Glomerular endothelial cell (primary cell): ENCODE measurements around the gene PAK5. TPM values are rescaled to one million over a fixed set of nuclear protein-coding genes. Genes with fewer than 3 reads are reported as not detected.

Source experiments
- DNase-seq: peaks from one replicate; pipeline ENCODE4 v3.0.0-alpha.2; 2011; ENCODE audit warnings: low read depth, low spot score; ENCODE audit errors: extremely low read depth
- total RNA-seq: library from RNA; depleted of rRNA; stranded (reverse); fragments of >200 nt; gene quantifications from 2 replicates; pipeline ENCODE4 v1.2.3, GENCODE V29; 2015

The PAK5 gene
- total RNA-seq, 1 donor from 2014 or later: not detected

- no peak for DNase-seq
These were observed 212.5 kb downstream of the PAK5 start for GRCh38 chr20:9626357-9626756.

GRCh38 chr20:9617940-9618339, 220.9 kb downstream of the PAK5 start:
- no peak for DNase-seq

GRCh38 chr20:9616833-9617461, 221.9 kb downstream of the PAK5 start:
- no peak for DNase-seq

GRCh38 chr20:9616455-9616805, 222.4 kb downstream of the PAK5 start:
- DNase-seq: no peak

- no peak for DNase-seq
These were observed 223.0 kb downstream of the PAK5 start for GRCh38 chr20:9615766-9616454.

GRCh38 chr20:9615118-9615517, 223.8 kb downstream of the PAK5 start:
- no peak for DNase-seq

- no peak for DNase-seq
These were observed 225.0 kb downstream of the PAK5 start for GRCh38 chr20:9613871-9614270.

- no peak for DNase-seq
These were observed 227.0 kb downstream of the PAK5 start for GRCh38 chr20:9611921-9612320.

- DNase-seq: no peak
These were observed 228.2 kb downstream of the PAK5 start for GRCh38 chr20:9610665-9611064.

GRCh38 chr20:9609887-9610502, 228.9 kb downstream of the PAK5 start:
- peak; percentile 73 for DNase-seq

GRCh38 chr20:9608639-9609340, 230.1 kb downstream of the PAK5 start:
- no peak for DNase-seq

GRCh38 chr20:9602847-9603183, 236.1 kb downstream of the PAK5 start:
- DNase-seq: no peak

GRCh38 chr20:9600562-9600961, 238.3 kb downstream of the PAK5 start:
- DNase-seq: no peak

GRCh38 chr20:9597547-9597946, 241.3 kb downstream of the PAK5 start:
- DNase-seq: no peak

GRCh38 chr20:9595763-9596162, 243.1 kb downstream of the PAK5 start:
- DNase-seq: no peak

GRCh38 chr20:9594284-9594875, 244.5 kb downstream of the PAK5 start:
- no peak for DNase-seq

GRCh38 chr20:9592419-9592818, 246.5 kb downstream of the PAK5 start:
- DNase-seq: no peak

- DNase-seq: no peak
These were observed 247.8 kb downstream of the PAK5 start for GRCh38 chr20:9591080-9591479.

- no peak for DNase-seq
These were observed 248.7 kb downstream of the PAK5 start for GRCh38 chr20:9590189-9590588.

- DNase-seq: no peak
These were observed 250.2 kb downstream of the PAK5 start for GRCh38 chr20:9588706-9589105.

GRCh38 chr20:9583151-9583550, 255.7 kb downstream of the PAK5 start:
- DNase-seq: no peak
